HEK293 (cell line): ENCODE results near the gene PTCHD1.

Experiments
- CTCF ChIA-PET: fragments of 350-600 bp; formaldehyde crosslinking; extraction: SDS; loops from one replicate; lab custom pipeline; 2021; ENCODE audit warnings: antibody characterized with exemption; lab: Yijun Ruan, JAX
- POLR2A ChIA-PET: fragments of 300-600 bp; formaldehyde crosslinking; extraction: SDS; loops from one replicate; lab custom pipeline; 2020; ENCODE audit warnings: antibody characterized with exemption, inconsistent platforms; lab: Yijun Ruan, JAX
- H3K27ac ChIP-seq: fragments of 200-500 bp; sonication (Bioruptor generic); 2 replicates; pipeline ENCODE4 v1.5.1; 2014; ENCODE audit warnings: low read depth, low read length, control low read depth, inconsistent platforms; ENCODE audit errors: extremely low read depth
- H3K36me3 ChIP-seq, 2 experiments: fragments of 200-500 bp in 1 of 2; sonication (Bioruptor generic) in 1 of 2; 1 replicate in 1 of 2; 2 replicates in 1 of 2; pipeline ENCODE4 v1.5.1; 2014 to 2017; ENCODE audit warnings: inconsistent platforms in 2 of 2, low read length in 2 of 2; ENCODE audit not compliant: control insufficient read depth in 2 of 2, insufficient read depth in 1 of 2
- H3K4me1 ChIP-seq: fragments of 200-500 bp; sonication (Bioruptor generic); 2 replicates; pipeline ENCODE4 v1.5.1; 2014; ENCODE audit warnings: mild to moderate bottlenecking, low read length, inconsistent platforms; ENCODE audit not compliant: control insufficient read depth, insufficient read depth
- H3K4me3 ChIP-seq: 2 replicates; pipeline ENCODE4 v1.5.1; 2011; ENCODE audit warnings: low read depth, mild to moderate bottlenecking, control low read depth, low read length, moderate library complexity
- H3K9me3 ChIP-seq: fragments of 200-500 bp; sonication (Bioruptor generic); 2 replicates; pipeline ENCODE4 v1.5.1; 2014; ENCODE audit warnings: low read depth, low read length, inconsistent platforms; ENCODE audit not compliant: control insufficient read depth, insufficient read depth
- FEZF1 ChIP-seq: fragments of 450-650 bp; formaldehyde crosslinking; IDR thresholded peaks from 2 replicates; pipeline ENCODE4 v1.5.1; 2016; ENCODE audit warnings: missing biosample characterization, missing genetic modification characterization
- TF ChIP-seq, protein P1 (sequence below): fragments of 450-650 bp; formaldehyde crosslinking; IDR thresholded peaks from 2 replicates; pipeline ENCODE4 v1.5.1; 2016; ENCODE audit warnings: missing biosample characterization, missing genetic modification characterization

PTCHD1 gene

DNA sequence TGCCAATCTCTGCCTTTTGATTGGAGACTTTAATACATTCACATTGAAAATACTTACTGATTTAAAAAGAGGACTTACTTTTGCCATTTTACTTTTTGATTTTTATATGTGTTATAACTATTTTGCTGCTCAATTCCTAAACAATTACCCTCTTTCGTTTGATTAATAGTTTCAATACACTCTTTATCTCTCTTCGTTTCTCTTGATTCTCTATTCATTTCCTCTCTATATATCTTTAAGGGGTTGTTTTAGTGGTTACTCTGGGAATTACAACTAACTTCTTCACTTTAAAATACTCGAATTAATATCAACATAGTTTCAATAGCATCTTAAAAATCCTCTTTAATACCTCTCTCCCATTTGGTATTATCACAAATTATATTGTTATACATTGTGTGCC, 116.6 kb downstream of the PTCHD1 start:
- POLR2A ChIA-PET = no interaction called here
- H3K9me3 ChIP-seq = no peaks in the 10 kb centered on the region

More for the DNA sequence above, 116.6 kb downstream of the PTCHD1 start:
- Histone ChIP-seq H3K4me3 (no peak overlapping the region), H3K27ac (no peak overlapping the region), H3K36me3 (no peaks in the 10 kb centered on the region), H3K4me1 (no peaks in the 10 kb centered on the region)
- TF ChIP-seq FEZF1 (tag by site-specific recombination) = no peak
- TF ChIP-seq, protein P1, sequence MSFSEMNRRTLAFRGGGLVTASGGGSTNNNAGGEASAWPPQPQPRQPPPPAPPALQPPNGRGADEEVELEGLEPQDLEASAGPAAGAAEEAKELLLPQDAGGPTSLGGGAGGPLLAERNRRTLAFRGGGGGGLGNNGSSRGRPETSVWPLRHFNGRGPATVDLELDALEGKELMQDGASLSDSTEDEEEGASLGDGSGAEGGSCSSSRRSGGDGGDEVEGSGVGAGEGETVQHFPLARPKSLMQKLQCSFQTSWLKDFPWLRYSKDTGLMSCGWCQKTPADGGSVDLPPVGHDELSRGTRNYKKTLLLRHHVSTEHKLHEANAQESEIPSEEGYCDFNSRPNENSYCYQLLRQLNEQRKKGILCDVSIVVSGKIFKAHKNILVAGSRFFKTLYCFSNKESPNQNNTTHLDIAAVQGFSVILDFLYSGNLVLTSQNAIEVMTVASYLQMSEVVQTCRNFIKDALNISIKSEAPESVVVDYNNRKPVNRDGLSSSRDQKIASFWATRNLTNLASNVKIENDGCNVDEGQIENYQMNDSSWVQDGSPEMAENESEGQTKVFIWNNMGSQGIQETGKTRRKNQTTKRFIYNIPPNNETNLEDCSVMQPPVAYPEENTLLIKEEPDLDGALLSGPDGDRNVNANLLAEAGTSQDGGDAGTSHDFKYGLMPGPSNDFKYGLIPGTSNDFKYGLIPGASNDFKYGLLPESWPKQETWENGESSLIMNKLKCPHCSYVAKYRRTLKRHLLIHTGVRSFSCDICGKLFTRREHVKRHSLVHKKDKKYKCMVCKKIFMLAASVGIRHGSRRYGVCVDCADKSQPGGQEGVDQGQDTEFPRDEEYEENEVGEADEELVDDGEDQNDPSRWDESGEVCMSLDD (tag by site-specific recombination) = no peak
- CTCF ChIA-PET = no interaction called here
